Fibroblast of the aortic adventitia (primary cell): ENCODE data around the gene CPT1A. TPM values are rescaled to one million over a fixed set of nuclear protein-coding genes. Genes with fewer than 3 reads are reported as not detected.
A peak's percentile ranks its signal among the peaks of the same experiment; 100 is the strongest.

Experiments used
- DNase-seq: peaks from one replicate; pipeline ENCODE4 v3.0.0-alpha.2; 2010; ENCODE audit warnings: low read depth
- H3K4me3 ChIP-seq: 2 replicates; pipeline ENCODE4 v1.5.1; 2011; ENCODE audit warnings: low read depth, mild to moderate bottlenecking, control low read depth, low read length, moderate library complexity
- total RNA-seq: library from RNA; depleted of rRNA; stranded (reverse); fragments of >200 nt; gene quantifications from 2 replicates; pipeline ENCODE4 v1.2.3, GENCODE V29; 2012; ENCODE audit warnings: low replicate concordance
- TF ChIP-seq, protein P1 (sequence below): IDR thresholded peaks from 2 replicates; pipeline ENCODE4 v1.5.1; 2011; ENCODE audit warnings: mild to moderate bottlenecking, low read length, control low read depth, inconsistent platforms; ENCODE audit not compliant: insufficient read depth

The CPT1A gene
- total RNA-seq, 1 donor, result 45.6 TPM

GRCh38 chr11:68813773-68814172 is 27.9 kb downstream of the CPT1A start:
- no peak overlapping the region for H3K4me3 ChIP-seq
- DNase-seq, result no peak
- TF ChIP-seq, protein P1, sequence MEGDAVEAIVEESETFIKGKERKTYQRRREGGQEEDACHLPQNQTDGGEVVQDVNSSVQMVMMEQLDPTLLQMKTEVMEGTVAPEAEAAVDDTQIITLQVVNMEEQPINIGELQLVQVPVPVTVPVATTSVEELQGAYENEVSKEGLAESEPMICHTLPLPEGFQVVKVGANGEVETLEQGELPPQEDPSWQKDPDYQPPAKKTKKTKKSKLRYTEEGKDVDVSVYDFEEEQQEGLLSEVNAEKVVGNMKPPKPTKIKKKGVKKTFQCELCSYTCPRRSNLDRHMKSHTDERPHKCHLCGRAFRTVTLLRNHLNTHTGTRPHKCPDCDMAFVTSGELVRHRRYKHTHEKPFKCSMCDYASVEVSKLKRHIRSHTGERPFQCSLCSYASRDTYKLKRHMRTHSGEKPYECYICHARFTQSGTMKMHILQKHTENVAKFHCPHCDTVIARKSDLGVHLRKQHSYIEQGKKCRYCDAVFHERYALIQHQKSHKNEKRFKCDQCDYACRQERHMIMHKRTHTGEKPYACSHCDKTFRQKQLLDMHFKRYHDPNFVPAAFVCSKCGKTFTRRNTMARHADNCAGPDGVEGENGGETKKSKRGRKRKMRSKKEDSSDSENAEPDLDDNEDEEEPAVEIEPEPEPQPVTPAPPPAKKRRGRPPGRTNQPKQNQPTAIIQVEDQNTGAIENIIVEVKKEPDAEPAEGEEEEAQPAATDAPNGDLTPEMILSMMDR, result no peak

DNA sequence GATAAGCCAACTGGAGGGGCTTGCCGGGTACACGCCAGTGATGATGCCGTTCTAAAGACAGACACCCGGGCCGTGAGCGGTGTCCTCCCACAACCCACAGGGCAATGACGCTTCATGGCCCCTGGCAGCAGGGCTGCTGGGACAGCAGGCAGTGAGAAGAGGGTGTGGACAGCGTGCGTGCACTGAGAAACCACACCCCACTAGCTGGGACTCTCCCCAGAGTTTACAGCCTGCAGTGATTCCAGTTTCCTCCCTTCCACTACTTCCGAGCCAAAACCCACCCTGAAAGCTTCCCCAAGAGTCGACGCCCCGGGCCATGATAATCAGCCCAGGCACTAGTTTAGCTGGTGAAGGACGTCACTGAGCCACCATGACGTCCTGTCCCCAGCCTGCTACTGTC is 29.2 kb downstream of the CPT1A start:
- TF ChIP-seq, protein P1, result no peak
- no peak overlapping the region for H3K4me3 ChIP-seq
- DNase-seq, result peak; percentile 54

GRCh38 chr11:68810164-68810563 is 31.6 kb downstream of the CPT1A start:
- DNase-seq, result no peak
- H3K4me3 ChIP-seq, result no peak overlapping the region

DNA sequence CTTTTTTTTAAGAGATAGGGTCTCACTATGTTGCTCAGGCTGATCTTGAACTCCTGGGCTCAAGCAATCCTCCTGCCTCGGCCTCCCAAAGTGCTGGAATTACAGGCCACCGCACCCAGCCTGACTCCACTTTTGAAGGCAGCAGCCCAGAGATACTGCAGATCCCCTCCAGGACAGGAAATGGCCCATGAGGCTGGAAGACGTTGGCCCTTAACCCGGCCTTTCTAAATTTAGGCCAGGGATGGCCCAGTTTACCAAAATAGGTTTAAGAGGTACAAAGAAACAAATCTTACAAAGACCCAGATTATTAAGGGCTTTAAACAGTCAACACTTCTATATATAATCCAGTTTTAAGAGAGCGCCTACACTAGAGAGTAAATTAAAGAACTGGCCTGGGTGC is 32.2 kb downstream of the CPT1A start:
- no peak for DNase-seq
- H3K4me3 ChIP-seq, result no peak overlapping the region
- TF ChIP-seq, protein P1, result no peak

More at GRCh38 chr11:68810164-68810563, 31.6 kb downstream of the CPT1A start:
- TF ChIP-seq, protein P1, result no peak

DNA sequence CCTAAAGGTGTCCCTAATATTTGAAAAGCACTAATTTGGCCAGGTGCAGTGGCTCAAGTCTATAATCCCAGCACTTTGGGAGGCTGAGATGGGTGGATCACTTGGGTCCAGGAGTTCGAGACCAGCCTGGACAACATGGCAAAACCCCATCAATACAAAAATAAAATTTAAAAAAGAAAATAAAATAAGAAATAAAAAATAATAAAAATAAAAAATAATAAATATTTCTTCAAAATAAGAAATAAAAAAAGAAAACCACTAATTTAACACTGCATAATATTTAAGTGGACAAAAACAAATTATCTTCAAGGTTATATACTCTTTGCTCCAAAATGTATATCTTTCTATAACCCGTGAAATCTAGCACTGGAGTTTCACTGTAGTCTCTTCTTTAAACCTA is 32.9 kb downstream of the CPT1A start:
- no peak for DNase-seq
- H3K4me3 ChIP-seq, result no peak overlapping the region
- TF ChIP-seq, protein P1, result no peak

DNA sequence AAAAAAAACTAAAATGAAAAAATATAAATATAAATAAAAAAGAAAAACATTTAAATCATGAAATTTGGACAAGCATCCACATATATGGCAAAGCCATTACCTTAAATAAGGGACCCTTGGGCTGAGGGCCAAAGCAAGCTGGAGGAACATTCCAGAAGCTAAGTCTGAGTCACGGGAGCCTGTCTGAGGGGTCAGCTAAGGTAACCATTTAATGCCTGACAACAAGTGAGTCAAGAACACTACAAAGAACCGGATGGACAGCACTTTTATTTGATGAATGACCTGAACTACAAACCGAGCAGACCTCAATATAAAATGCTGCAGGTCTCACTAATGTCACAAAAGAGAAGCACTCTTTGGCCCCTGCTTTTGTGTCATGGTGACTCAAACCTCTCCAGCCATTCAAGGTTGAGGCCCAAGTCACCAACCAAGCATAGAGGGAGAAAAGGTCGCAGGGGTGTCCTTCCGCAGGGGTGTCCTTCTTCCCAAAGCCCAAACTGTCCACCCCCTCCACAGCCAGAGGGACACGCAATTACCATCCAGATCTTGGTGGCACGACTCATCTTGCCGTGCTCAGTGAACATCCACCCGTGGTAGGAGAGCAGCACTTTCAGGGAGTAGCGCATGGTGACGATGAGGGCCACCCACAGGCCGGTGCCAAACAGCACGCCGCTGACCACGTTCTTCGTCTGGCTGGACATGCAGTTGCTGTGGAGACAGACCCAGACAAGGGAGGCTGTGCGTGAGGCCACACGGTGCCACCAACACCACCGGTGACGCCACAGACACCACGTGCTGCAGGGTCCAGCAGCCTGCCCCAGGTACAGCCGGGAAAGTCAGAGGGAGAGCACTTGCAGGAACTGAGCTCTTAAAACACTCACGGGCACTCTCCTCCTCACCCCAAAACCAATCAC is 34.5 kb downstream of the CPT1A start:
- TF ChIP-seq, protein P1, result no peak
- peak; percentile 67 for DNase-seq
- H3K4me3 ChIP-seq, result no peak overlapping the region

DNA sequence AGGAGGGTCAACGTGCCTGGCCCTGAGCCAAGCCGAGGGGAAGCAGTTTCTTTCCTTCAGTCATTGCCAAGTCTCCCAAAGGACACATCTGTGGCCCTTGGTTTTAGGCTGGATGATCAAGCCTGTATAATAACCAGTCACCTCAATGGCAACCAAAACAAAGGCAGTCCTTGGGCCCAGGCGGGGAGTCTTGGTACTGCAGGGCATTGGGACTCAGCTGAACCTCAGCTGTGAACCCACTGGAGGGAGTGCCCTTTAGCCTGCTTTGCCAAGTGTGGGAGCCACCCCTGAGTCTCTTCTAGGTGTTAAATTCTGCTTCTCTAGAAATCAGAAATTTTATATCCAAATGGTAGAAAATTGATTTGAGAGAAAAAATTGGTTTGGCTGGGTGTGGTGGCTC is 36.9 kb downstream of the CPT1A start:
- DNase-seq, result no peak
- TF ChIP-seq, protein P1, result no peak
- H3K4me3 ChIP-seq, result no peak overlapping the region
